NCI-H82 treated with DMSO at 0.1 percent for 48 hours (cell line): Measurements from ENCODE around the gene ZCCHC24.

Experiments
- DNase-seq: peaks from one replicate; lab custom pipeline; 2025; ENCODE audit not compliant: unreplicated experiment; lab: John Stamatoyannopoulos, UW

The ZCCHC24 gene

DNA sequence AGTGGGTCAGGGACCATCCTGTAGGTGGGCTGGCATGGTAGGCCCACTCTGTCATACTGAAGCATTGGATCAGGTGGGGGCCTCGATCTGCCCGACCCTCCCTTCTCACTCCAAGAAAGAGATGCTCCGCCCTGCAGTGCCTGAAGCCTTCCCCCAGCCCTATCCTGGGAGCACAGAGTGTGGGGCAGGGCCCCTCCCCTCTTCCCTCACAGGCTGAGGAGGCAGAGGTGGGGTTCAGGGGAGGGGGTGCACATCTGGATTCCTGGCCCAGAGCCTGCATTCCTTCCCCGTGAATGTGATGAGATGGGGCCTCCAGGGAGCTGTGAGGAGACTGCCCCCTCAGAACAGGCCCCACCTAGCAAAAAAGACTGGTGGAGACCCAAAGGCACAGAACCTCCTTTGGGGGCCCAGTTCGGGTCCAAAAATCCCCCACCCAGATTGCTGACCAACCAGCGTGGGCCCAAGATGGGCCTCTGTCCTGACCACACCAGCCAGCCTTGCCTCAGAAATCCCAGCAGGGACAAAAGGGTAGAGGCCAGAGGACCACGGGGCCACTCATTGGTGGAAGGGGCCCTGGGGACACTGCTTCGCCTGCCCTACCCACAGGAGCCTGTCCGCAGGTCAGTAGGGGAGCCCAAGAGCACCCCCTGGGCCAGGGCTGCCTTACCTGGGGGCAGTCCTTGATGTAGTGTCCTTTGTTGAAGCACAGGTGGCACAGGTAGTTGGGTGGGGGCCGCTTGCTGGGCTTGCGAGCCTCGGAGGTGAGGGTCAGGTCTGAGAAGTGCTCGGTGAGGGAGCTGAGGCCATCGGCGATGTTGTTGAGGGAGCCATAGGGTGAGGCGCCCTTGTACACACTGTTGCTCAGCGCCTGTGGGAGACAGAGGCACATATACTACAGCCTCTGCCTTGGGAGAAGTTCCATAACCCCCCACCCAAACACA, 13.3 kb downstream of the ZCCHC24 start:
- DNase-seq: no peak

- DNase-seq: no peak
Measured at GRCh38 chr10:79431428-79431827, 14.0 kb downstream of the ZCCHC24 start.

DNA sequence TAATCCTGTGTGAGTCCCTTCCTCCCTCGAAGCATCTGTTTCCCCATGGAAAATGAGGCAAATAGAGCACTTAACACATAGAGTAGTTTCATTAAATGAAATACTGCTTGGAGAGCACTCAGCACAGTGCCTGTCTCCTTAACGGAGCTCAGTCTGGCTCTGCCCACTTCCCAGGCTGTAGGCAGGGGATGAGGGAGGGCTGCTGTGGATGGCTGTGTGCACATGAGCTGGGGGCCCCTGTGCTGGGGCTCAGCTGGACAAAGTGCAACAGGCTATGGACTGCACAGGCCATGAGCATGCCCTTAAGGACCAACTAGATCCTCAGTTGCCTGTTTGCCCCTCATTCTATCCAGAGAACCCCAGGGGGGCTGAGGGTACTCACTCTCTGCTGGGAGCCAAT, 14.5 kb downstream of the ZCCHC24 start:
- no peak for DNase-seq

DNA sequence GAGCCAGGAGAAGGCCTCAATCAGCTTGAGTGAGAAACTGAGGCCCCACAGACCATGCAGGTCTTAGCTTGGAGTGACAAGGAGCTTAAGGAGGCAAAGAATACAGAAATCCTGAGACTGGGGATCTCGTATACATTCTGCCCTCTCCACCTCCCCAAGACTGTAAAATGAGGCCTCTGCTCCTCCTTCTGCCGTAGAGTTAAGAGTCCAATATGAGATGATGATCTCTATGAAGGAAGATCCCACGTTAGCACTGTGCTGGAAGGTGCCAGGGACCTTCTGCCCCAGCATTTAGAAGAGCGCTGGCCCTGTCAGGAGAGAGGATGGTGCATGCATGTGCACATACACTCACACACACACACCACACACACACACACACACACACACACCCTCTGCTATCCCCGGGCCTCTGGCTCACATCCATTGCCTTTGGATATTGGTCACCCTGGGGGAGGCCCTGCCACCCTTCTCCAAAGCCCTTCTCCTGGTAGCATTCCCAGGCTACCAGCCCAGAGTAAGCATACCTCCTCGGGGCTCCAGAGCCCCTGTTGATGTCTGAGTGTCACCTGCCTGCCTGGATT, 15.0 kb downstream of the ZCCHC24 start:
- no peak for DNase-seq

DNA sequence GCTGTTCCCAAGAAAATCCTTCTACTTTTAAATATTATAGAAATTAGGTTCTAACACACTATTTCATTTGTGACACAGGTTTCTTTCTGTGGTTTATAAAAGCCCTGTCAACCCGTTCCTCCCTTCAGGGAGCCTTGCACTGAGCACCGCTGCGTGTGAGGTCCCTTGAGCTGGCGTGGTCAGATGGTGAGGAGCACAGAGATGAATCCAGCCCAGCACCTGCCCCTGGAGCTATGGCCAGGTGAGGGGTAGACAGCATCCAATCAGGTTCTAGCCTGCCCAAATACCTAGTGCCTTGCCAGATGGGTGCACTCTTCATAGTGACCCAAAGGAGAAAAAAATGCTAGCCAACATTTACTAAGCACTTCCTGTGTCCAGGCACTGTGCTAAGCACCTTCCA, 15.7 kb downstream of the ZCCHC24 start:
- DNase-seq: no peak

GRCh38 chr10:79427965-79428364, 17.5 kb downstream of the ZCCHC24 start:
- no peak for DNase-seq

DNA sequence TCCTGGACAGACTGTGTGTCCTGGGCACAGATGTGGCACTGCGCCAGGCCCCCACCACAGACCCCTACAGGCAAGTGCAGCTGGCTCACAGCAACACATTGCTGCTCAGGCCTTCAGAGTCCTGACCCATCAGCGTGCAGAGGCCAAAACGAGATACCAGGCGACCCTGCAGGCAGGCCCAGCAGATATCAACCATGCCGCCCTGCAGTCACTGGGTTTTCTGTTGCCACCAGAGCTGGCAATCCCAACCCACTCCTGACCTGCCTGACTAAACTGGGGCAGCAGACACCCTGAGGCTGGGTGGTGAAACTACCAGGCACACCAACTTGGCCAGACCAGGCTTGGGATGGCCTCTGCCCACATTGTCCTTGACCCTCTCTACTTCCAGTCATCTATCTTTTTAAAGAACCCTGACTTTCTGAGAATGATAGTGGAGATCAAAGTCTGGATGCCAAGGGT, 20.3 kb downstream of the ZCCHC24 start:
- no peak for DNase-seq

GRCh38 chr10:79424221-79425073, 21.0 kb downstream of the ZCCHC24 start:
- no peak for DNase-seq

DNA sequence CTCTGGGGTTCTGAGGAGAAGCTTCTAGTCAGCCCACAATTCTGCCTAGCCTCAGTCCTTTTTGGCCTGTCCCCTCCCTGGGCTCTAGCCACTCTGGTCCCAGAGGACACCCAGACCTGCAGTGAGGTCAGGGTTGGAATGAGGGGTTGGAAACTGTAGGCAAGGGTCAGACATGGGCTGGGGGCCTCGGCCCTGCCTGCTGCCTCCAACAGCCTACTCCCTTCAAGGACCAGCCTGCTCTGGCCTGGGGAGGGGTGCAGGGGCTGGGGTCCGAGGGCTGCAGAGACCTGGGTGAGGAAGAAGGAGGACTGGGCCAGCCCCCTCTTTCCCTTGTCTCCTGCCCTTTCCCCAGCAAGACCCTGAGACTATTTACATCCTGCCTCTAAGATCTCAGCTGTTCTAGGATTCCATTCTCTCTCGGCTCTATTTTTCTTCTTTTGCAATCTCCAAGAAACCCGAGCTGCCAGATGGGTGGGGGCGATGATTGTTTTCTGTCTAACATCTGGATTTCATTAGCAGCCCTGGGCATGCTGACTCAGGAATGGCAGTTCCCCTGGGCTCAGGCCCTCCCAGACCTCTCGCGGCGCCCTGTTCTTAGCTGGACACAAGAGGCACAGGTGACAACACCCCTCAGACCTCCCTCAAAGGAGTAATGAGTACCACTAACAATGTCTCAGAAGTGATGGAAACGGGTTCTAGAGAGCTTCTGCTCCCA, 23.1 kb downstream of the ZCCHC24 start:
- DNase-seq: no peak

DNA sequence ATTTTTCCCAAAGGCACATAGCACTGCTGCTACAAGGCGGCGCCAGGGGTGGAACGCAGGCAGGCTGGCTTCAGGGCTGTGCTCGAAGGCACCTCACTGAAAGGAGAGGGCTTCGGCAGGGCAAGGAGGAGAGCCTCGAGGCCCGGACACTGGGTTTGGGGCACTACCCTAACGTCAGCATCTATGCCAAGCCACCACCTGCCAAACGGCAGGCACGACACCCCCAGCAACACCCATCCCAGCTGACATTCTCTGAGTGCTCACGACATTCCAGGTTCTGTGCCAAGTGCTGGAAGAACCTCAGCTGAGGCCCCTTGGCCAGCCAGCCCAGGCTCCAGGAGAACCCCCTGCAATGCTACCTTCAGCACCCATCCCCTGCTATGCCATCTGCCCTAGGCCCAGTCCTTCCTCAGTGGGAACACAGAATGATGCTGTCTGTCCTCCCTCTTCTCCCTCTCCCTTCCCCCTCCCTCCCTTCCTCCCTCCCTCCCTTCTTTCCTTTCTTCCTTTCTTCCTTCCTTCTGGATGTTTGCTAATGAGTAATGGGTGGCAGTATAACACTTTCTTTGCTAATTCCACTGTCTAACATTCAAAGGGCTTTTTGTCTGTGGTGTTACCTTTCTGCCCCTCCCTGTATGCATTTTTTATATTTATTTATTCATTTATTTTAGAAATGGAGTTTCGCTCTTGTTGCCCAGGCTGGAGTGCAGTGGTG, 24.3 kb downstream of the ZCCHC24 start:
- no peak for DNase-seq

GRCh38 chr10:79418886-79419595, 26.4 kb downstream of the ZCCHC24 start:
- no peak for DNase-seq

DNA sequence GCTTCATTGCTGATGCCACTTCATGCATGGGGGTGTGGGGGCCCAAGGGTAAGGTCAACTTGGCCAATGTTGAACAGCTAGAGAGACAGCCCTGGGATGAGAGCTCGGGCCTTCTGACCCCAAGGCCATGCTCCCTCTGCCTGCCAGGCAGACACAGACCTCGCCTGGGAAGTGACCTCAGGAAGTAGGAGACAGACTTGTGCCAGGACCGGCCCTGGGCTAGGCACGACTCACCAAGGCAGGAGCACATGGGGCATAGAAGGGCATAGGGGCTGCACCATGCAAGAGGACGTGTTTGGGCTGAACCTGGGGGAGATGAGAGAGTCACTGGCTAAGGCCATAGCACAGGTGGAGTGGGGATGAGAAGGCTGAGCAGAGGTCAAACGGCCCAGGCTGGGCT, 27.1 kb downstream of the ZCCHC24 start:
- no peak for DNase-seq

DNA sequence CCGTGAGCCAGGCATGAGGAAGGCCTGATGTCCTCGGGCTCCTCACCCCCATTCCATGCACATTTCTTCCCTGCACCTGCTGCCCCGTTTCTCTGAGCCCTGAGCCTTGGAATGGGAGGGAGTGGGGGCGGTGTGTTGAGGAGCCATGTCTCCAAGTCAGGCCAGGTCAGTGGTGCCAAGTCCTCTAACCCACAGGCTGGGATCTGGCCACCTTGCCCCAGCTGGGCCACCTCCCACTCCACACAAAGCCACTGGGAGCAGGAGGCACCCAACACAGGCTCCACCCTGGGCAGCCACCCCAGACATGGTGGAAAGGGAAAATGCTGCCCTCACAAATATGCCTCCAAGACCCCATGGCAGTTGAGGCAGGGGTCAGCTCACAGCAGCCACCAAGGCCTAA, 27.7 kb downstream of the ZCCHC24 start:
- DNase-seq: no peak

GRCh38 chr10:79417266-79417665, 28.2 kb downstream of the ZCCHC24 start:
- DNase-seq: no peak

GRCh38 chr10:79416578-79417255, 28.7 kb downstream of the ZCCHC24 start:
- DNase-seq: no peak

- DNase-seq: no peak
Measured at GRCh38 chr10:79415736-79416577, 29.5 kb downstream of the ZCCHC24 start.

DNA sequence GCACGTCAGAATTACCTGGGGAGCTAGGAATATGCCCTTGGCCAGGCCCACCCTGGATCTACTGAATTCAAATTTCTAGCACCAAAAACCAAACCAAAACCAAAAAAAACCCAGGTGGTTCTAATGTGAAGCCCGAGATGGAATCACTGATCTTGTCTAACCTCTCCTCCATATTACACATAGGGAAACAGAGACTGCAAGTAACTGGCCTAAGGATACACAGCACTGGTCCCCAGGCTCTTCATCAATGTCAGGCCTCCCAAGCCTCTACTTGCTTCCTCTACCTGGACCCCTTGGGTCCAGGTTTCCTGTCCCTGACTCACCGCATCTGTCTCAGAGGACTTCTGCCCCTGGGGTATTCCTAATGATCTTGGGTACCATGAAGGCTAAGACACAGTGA, 30.7 kb downstream of the ZCCHC24 start:
- DNase-seq: no peak

DNA sequence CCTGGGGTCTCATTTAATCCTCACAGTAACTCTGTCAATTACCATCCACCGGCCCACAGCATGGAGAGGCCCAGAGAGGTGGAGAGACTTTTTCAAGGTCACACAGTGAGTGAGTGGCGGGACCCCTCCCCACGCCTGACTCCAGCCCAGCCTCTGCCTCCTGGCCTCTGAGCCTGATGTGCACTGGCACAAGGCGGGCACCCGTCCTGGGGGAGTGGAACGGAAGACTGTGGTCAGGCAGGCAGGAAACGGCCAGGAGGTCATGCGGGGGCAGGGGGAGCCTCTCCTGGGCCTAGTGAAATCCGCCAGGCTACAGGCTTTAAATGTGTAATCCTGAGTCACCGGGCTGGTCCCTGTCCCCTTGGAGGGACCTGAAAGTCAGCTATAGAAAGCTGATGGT, 32.2 kb downstream of the ZCCHC24 start:
- DNase-seq: no peak
